Body of pancreas (tissue), 4 donors: ENCODE data around the gene SCG5.

Experiments used
- POLR2A ChIP-seq, 3 donors: fragments of 450-650 bp; IDR thresholded peaks; one replicate each; pipeline ENCODE4 v1.6.1; 2016; ENCODE audit warnings: antibody characterized with exemption in 3 of 3, mild to moderate bottlenecking in 2 of 3
- TF ChIP-seq, protein P1 (sequence below), 7 experiments: fragments of 450-650 bp in 4 of 7; fragments of 200-600 bp in 3 of 7; sonication (generic) in 3 of 7; IDR thresholded peaks; one replicate each; pipeline ENCODE4 v1.5.1; 2016 to 2019; ENCODE audit warnings: antibody characterized with exemption in 7 of 7

DNA sequence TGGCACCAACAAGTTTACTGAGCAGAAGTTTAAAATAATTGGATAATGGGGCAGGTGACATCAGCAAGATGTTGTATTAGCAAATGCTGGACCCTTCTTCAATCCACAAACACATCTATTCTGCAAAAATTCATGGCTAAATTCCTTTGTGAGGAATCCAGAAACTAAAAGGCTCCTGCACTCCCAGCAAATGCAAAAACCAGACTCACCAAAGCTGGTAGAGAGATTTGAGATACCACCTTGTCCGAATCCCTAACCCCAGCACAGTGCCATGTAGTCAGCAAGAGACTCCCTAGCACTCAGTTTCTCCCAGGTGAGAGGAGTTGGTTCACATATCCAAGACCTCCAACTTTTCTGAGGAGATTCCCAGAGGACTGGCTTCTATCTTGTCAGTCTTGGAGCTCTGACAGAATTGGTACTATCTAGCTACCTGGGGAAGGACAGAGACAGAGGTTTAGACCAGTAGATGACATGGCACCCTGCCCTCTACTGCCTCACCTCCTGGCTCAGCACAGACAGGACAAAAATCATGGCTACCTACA lies 98.1 kb downstream of the SCG5 start:
- TF ChIP-seq, protein P1, sequence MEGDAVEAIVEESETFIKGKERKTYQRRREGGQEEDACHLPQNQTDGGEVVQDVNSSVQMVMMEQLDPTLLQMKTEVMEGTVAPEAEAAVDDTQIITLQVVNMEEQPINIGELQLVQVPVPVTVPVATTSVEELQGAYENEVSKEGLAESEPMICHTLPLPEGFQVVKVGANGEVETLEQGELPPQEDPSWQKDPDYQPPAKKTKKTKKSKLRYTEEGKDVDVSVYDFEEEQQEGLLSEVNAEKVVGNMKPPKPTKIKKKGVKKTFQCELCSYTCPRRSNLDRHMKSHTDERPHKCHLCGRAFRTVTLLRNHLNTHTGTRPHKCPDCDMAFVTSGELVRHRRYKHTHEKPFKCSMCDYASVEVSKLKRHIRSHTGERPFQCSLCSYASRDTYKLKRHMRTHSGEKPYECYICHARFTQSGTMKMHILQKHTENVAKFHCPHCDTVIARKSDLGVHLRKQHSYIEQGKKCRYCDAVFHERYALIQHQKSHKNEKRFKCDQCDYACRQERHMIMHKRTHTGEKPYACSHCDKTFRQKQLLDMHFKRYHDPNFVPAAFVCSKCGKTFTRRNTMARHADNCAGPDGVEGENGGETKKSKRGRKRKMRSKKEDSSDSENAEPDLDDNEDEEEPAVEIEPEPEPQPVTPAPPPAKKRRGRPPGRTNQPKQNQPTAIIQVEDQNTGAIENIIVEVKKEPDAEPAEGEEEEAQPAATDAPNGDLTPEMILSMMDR (IDR thresholded peaks at IDR 0.05) = no peak
- TF ChIP-seq POLR2A (IDR thresholded peaks at IDR 0.05) = no peak
